ENCODE measurements around the gene COPZ1. TPM values are rescaled to one million over a fixed set of nuclear protein-coding genes. Genes with fewer than 3 reads are reported as not detected.

Gene COPZ1
- total and polyA plus RNA-seq, 9 of the 15 experiments (the other 6 are each of a cell fraction or from before 2014, with no cell fraction given), result 137 to 487 (median 233) TPM

DNA sequence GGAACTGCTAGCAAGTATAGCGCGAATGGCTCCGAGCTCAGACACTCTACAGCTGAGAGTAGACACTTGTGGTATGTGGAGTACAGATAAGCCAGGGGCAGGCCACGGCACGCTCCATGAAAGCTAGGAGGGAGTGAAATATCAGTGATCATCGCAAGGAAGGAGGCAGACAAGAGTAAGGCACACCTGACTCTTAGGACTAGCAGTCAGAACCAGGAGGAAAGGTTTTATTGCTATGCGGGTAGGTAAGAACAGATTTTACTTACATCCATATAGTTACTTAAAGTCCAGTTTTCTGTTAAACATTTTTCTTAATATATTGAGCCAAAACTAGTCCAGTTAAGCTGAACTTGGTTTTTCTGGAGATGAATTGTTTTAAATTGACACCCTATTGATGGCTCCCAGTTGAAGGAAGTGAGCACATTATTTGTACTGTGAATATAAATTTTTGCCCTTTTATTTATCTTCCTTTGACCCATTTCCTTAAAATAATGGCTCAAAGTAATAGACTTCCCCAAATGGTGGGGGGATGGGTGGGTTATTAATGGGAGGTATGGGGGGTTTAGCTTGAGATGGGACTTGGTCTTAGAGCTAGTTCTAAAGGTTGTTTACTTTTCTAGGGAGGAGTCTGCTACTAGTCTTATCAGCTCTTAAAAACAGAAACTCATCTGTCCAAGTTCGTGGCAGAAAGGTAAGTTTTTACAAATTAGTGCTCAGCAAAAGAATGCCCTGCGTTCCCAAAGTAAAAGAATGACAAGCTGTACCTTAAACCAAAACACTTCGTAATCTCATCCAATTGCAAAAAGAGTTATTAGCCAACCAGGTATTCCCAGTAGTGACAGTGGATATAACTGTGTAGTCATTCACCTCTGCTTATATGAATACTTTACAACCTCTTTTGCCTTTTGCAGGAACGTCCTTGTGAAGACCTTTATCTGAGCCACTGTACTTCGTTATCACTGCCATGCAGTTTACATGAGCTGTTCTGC lies 38.6 kb upstream of the COPZ1 start (continued):
- TF ChIP-seq POLR2AphosphoS2 (IDR thresholded peaks at IDR 0.05; ENCODE audit: low read length) (peak; percentile 71; the same call in 1 of the 2 replicates), ZNF146 (CRISPR knock-in tag; IDR thresholded peaks at IDR 0.05; ENCODE audit: unreplicated experiment) (no peak), ZSCAN29 (IDR thresholded peaks at IDR 0.05) (no peak), FIP1L1 (IDR thresholded peaks at IDR 0.05; ENCODE audit: low read depth, low read length, poor library complexity, severe bottlenecking) (no peak), MAFG (tag; conservative IDR thresholded peaks at IDR 0.05) (no peak), BMI1 (IDR thresholded peaks at IDR 0.05; ENCODE audit: low read length) (no peak), RBM34 (IDR thresholded peaks at IDR 0.05; ENCODE audit: borderline replicate concordance, insufficient read depth, low read length) (no peak), NUFIP1 (IDR thresholded peaks at IDR 0.05; ENCODE audit: partially characterized antibody) (peak; percentile 42), ILK (tag; IDR thresholded peaks at IDR 0.05; ENCODE audit: borderline replicate concordance, low read depth) (no peak), ETV1 (tag; conservative IDR thresholded peaks at IDR 0.05; ENCODE audit: low read depth) (no peak), RBM39 (optimal IDR thresholded peaks at IDR 0.05; ENCODE audit: low read depth, low read length) (no peak), ZNF707 (CRISPR knock-in tag; conservative IDR thresholded peaks at IDR 0.05) (no peak), RBM14 (IDR thresholded peaks at IDR 0.05; ENCODE audit: borderline replicate concordance, insufficient read depth, low read depth, low read length) (no peak)
- TF ChIP-seq, protein P1, sequence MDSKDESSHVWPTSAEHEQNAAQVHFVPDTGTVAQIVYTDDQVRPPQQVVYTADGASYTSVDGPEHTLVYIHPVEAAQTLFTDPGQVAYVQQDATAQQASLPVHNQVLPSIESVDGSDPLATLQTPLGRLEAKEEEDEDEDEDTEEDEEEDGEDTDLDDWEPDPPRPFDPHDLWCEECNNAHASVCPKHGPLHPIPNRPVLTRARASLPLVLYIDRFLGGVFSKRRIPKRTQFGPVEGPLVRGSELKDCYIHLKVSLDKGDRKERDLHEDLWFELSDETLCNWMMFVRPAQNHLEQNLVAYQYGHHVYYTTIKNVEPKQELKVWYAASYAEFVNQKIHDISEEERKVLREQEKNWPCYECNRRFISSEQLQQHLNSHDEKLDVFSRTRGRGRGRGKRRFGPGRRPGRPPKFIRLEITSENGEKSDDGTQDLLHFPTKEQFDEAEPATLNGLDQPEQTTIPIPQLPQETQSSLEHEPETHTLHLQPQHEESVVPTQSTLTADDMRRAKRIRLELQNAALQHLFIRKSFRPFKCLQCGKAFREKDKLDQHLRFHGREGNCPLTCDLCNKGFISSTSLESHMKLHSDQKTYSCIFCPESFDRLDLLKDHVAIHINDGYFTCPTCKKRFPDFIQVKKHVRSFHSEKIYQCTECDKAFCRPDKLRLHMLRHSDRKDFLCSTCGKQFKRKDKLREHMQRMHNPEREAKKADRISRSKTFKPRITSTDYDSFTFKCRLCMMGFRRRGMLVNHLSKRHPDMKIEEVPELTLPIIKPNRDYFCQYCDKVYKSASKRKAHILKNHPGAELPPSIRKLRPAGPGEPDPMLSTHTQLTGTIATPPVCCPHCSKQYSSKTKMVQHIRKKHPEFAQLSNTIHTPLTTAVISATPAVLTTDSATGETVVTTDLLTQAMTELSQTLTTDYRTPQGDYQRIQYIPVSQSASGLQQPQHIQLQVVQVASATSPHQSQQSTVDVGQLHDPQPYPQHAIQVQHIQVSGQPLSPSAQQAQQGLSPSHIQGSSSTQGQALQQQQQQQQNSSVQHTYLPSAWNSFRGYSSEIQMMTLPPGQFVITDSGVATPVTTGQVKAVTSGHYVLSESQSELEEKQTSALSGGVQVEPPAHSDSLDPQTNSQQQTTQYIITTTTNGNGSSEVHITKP (IDR thresholded peaks at IDR 0.05; ENCODE audit: partially characterized antibody), result peak; percentile 56
- TF ChIP-seq, protein P2, sequence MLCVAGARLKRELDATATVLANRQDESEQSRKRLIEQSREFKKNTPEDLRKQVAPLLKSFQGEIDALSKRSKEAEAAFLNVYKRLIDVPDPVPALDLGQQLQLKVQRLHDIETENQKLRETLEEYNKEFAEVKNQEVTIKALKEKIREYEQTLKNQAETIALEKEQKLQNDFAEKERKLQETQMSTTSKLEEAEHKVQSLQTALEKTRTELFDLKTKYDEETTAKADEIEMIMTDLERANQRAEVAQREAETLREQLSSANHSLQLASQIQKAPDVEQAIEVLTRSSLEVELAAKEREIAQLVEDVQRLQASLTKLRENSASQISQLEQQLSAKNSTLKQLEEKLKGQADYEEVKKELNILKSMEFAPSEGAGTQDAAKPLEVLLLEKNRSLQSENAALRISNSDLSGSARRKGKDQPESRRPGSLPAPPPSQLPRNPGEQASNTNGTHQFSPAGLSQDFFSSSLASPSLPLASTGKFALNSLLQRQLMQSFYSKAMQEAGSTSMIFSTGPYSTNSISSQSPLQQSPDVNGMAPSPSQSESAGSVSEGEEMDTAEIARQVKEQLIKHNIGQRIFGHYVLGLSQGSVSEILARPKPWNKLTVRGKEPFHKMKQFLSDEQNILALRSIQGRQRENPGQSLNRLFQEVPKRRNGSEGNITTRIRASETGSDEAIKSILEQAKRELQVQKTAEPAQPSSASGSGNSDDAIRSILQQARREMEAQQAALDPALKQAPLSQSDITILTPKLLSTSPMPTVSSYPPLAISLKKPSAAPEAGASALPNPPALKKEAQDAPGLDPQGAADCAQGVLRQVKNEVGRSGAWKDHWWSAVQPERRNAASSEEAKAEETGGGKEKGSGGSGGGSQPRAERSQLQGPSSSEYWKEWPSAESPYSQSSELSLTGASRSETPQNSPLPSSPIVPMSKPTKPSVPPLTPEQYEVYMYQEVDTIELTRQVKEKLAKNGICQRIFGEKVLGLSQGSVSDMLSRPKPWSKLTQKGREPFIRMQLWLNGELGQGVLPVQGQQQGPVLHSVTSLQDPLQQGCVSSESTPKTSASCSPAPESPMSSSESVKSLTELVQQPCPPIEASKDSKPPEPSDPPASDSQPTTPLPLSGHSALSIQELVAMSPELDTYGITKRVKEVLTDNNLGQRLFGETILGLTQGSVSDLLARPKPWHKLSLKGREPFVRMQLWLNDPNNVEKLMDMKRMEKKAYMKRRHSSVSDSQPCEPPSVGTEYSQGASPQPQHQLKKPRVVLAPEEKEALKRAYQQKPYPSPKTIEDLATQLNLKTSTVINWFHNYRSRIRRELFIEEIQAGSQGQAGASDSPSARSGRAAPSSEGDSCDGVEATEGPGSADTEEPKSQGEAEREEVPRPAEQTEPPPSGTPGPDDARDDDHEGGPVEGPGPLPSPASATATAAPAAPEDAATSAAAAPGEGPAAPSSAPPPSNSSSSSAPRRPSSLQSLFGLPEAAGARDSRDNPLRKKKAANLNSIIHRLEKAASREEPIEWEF (CRISPR knock-in tag; IDR thresholded peaks at IDR 0.05), result no peak
- TF ChIP-seq, protein P3, sequence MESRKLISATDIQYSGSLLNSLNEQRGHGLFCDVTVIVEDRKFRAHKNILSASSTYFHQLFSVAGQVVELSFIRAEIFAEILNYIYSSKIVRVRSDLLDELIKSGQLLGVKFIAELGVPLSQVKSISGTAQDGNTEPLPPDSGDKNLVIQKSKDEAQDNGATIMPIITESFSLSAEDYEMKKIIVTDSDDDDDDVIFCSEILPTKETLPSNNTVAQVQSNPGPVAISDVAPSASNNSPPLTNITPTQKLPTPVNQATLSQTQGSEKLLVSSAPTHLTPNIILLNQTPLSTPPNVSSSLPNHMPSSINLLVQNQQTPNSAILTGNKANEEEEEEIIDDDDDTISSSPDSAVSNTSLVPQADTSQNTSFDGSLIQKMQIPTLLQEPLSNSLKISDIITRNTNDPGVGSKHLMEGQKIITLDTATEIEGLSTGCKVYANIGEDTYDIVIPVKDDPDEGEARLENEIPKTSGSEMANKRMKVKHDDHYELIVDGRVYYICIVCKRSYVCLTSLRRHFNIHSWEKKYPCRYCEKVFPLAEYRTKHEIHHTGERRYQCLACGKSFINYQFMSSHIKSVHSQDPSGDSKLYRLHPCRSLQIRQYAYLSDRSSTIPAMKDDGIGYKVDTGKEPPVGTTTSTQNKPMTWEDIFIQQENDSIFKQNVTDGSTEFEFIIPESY (CRISPR knock-in tag; IDR thresholded peaks at IDR 0.05), result no peak
